T-helper 1 cell treated with Interleukin-12 subunit alpha and Interleukin-12 subunit beta and Interleukin-4 antibody, amounts not matched to agents 30 μg/mL and 1 μg/mL, for 36 hours (primary cell): ENCODE data around the gene ESPN.
"Not testable (repeated sequence)": the region's sequence is repeated elsewhere in the genome, so short reads cannot be mapped to it uniquely, and the experiment has no call there.

ENCODE experiments used
- H3K27ac Mint-ChIP-seq: one replicate; pipeline ENCODE4 v1.8.0; 2021; ENCODE audit warnings: mild to moderate bottlenecking, mixed read lengths
- H3K27me3 Mint-ChIP-seq: one replicate; pipeline ENCODE4 v1.8.0; 2021; ENCODE audit warnings: low read depth, mixed read lengths
- H3K36me3 Mint-ChIP-seq: one replicate; pipeline ENCODE4 v1.8.0; 2021; ENCODE audit warnings: low read depth, mixed read lengths
- H3K4me1 Mint-ChIP-seq: one replicate; pipeline ENCODE4 v1.8.0; 2021; ENCODE audit warnings: low read depth, mixed read lengths
- H3K4me3 Mint-ChIP-seq: one replicate; pipeline ENCODE4 v1.8.0; 2021; ENCODE audit warnings: mild to moderate bottlenecking, moderate library complexity, mixed read lengths
- H3K9me3 Mint-ChIP-seq: one replicate; pipeline ENCODE4 v1.8.0; 2021; ENCODE audit warnings: mixed read lengths

ESPN gene

GRCh38 chr1:6445062-6445763 lies 20.6 kb downstream of the ESPN start:
- H3K36me3 Mint-ChIP-seq: no peaks in the 10 kb centered on the region
- H3K9me3 Mint-ChIP-seq: no peaks in the 10 kb centered on the region
- no peak overlapping the region for H3K27ac Mint-ChIP-seq
- no peak overlapping the region for H3K4me3 Mint-ChIP-seq
- H3K27me3 Mint-ChIP-seq: peaks cover 51% of the 10 kb centered on the region
- peaks cover 10% of the 10 kb centered on the region for H3K4me1 Mint-ChIP-seq

GRCh38 chr1:6445929-6446328 lies 21.4 kb downstream of the ESPN start:
- H3K9me3 Mint-ChIP-seq, H3K4me1 Mint-ChIP-seq, H3K27ac Mint-ChIP-seq, H3K36me3 Mint-ChIP-seq, H3K4me3 Mint-ChIP-seq: not testable (repeated sequence)
- peaks cover 57% of the 10 kb centered on the region for H3K27me3 Mint-ChIP-seq

- no peaks in the 10 kb centered on the region for H3K9me3 Mint-ChIP-seq
- no peak overlapping the region for H3K27ac Mint-ChIP-seq
- H3K36me3 Mint-ChIP-seq: no peaks in the 10 kb centered on the region
- peaks cover 53% of the 10 kb centered on the region for H3K27me3 Mint-ChIP-seq
- H3K4me3 Mint-ChIP-seq: no peak overlapping the region
- H3K4me1 Mint-ChIP-seq: peaks cover 10% of the 10 kb centered on the region
Observed at GRCh38 chr1:6446665-6447015, 22.1 kb downstream of the ESPN start.

- Mint-ChIP-seq H3K4me1 (peaks cover 10% of the 10 kb centered on the region), H3K27me3 (peaks cover 47% of the 10 kb centered on the region), H3K4me3 (no peak overlapping the region), H3K9me3 (no peaks in the 10 kb centered on the region), H3K36me3 (no peaks in the 10 kb centered on the region), H3K27ac (no peak overlapping the region)
Observed at GRCh38 chr1:6447016-6447817, 22.6 kb downstream of the ESPN start.

GRCh38 chr1:6447818-6448748 lies 23.5 kb downstream of the ESPN start:
- Mint-ChIP-seq H3K4me1 (peaks cover 10% of the 10 kb centered on the region), H3K27me3 (peaks cover 49% of the 10 kb centered on the region), H3K9me3 (no peaks in the 10 kb centered on the region), H3K27ac (no peak overlapping the region), H3K4me3 (no peak overlapping the region), H3K36me3 (no peaks in the 10 kb centered on the region)

GRCh38 chr1:6448749-6449631 lies 24.4 kb downstream of the ESPN start:
- peaks cover 12% of the 10 kb centered on the region for H3K4me1 Mint-ChIP-seq
- H3K27me3 Mint-ChIP-seq: peaks cover 58% of the 10 kb centered on the region
- no peaks in the 10 kb centered on the region for H3K36me3 Mint-ChIP-seq
- no peaks in the 10 kb centered on the region for H3K9me3 Mint-ChIP-seq
- H3K4me3 Mint-ChIP-seq: peak overlapping the region; percentile 27
- no peak overlapping the region for H3K27ac Mint-ChIP-seq

GRCh38 chr1:6450005-6450450 lies 25.5 kb downstream of the ESPN start:
- no peaks in the 10 kb centered on the region for H3K9me3 Mint-ChIP-seq
- H3K36me3 Mint-ChIP-seq: no peaks in the 10 kb centered on the region
- no peak overlapping the region for H3K4me3 Mint-ChIP-seq
- peaks cover 12% of the 10 kb centered on the region for H3K4me1 Mint-ChIP-seq
- peaks cover 59% of the 10 kb centered on the region for H3K27me3 Mint-ChIP-seq
- H3K27ac Mint-ChIP-seq: no peak overlapping the region

GRCh38 chr1:6450486-6450885 lies 25.9 kb downstream of the ESPN start:
- Mint-ChIP-seq H3K4me1 (peaks cover 12% of the 10 kb centered on the region), H3K27me3 (peaks cover 57% of the 10 kb centered on the region)
- not testable (repeated sequence) for H3K36me3 Mint-ChIP-seq, H3K27ac Mint-ChIP-seq, H3K9me3 Mint-ChIP-seq, H3K4me3 Mint-ChIP-seq

GRCh38 chr1:6450943-6451373 lies 26.4 kb downstream of the ESPN start:
- H3K36me3 Mint-ChIP-seq: no peaks in the 10 kb centered on the region
- no peaks in the 10 kb centered on the region for H3K9me3 Mint-ChIP-seq
- H3K27me3 Mint-ChIP-seq: peaks cover 57% of the 10 kb centered on the region
- H3K4me3 Mint-ChIP-seq: no peak overlapping the region
- H3K4me1 Mint-ChIP-seq: peaks cover 12% of the 10 kb centered on the region
- H3K27ac Mint-ChIP-seq: no peak overlapping the region

GRCh38 chr1:6453895-6454855 lies 29.6 kb downstream of the ESPN start:
- H3K9me3 Mint-ChIP-seq, H3K27ac Mint-ChIP-seq, H3K4me3 Mint-ChIP-seq, H3K36me3 Mint-ChIP-seq: not testable (repeated sequence)
- peaks cover 16% of the 10 kb centered on the region for H3K4me1 Mint-ChIP-seq
- H3K27me3 Mint-ChIP-seq: peaks cover 54% of the 10 kb centered on the region

GRCh38 chr1:6454856-6455751 lies 30.5 kb downstream of the ESPN start:
- peaks cover 44% of the 10 kb centered on the region for H3K27me3 Mint-ChIP-seq
- no peak overlapping the region for H3K27ac Mint-ChIP-seq
- no peak overlapping the region for H3K4me3 Mint-ChIP-seq
- H3K9me3 Mint-ChIP-seq: no peaks in the 10 kb centered on the region
- H3K4me1 Mint-ChIP-seq: peaks cover 17% of the 10 kb centered on the region
- peaks cover 10% of the 10 kb centered on the region for H3K36me3 Mint-ChIP-seq

- peaks cover 24% of the 10 kb centered on the region for H3K4me1 Mint-ChIP-seq
- not testable (repeated sequence) for H3K27ac Mint-ChIP-seq, H3K9me3 Mint-ChIP-seq, H3K4me3 Mint-ChIP-seq
- peaks cover 36% of the 10 kb centered on the region for H3K27me3 Mint-ChIP-seq
- H3K36me3 Mint-ChIP-seq: peaks cover 16% of the 10 kb centered on the region
Observed at GRCh38 chr1:6455752-6456520, 31.4 kb downstream of the ESPN start.
